Psoas muscle (tissue), 8 donors: Measurements from ENCODE around the gene CACTIN. TPM values are rescaled to one million over a fixed set of nuclear protein-coding genes. Genes with fewer than 3 reads are reported as not detected.

Experiments
- ATAC-seq, 4 donors: fragments of 200-7000 bp; cut with Tn5 transposase; one replicate each; pipeline ENCODE4 v1.9.1; 2020; ENCODE audit warnings: moderate library complexity in 3 of 4, mild to moderate bottlenecking in 2 of 4
- DNase-seq, 2 donors: peaks; one replicate each; pipeline ENCODE4 v3.0.0-alpha.2; 2020
- H3K27ac ChIP-seq: fragments of 200-600 bp; one replicate; pipeline ENCODE4 v1.8.0; 2022
- H3K27me3 ChIP-seq, 3 donors: fragments of 200-600 bp in 1 of 3; one replicate each; pipeline versions ENCODE4 v1.6.1 to v1.8.0; 2013 to 2022; ENCODE audit warnings: low read length in 2 of 3, mild to moderate bottlenecking in 2 of 3, moderate library complexity in 1 of 3; ENCODE audit not compliant: insufficient read depth in 3 of 3
- H3K36me3 ChIP-seq, 2 donors: fragments of 200-600 bp in 1 of 2; one replicate each; pipeline versions ENCODE4 v1.6.1 to v1.8.0; 2013 to 2022; ENCODE audit warnings: low read depth in 1 of 2, mild to moderate bottlenecking in 1 of 2, moderate library complexity in 1 of 2; ENCODE audit not compliant: insufficient read depth in 1 of 2
- H3K4me1 ChIP-seq: fragments of 200-600 bp; one replicate; pipeline ENCODE4 v1.8.0; 2022
- H3K4me3 ChIP-seq: fragments of 200-600 bp; one replicate; pipeline ENCODE4 v1.8.0; 2022; ENCODE audit warnings: mild to moderate bottlenecking
- H3K9me3 ChIP-seq: fragments of 200-600 bp; one replicate; pipeline ENCODE4 v1.8.0; 2022
- WGBS, 3 donors: extraction: QIAGEN DNeasy Blood & Tissue Kit; methylation state at CpG; one replicate each; pipeline versions ENCODE4 v1.1.6 to v1.1.7; 2013; 5-methylcytosine and 5-hydroxymethylcytosine counted together
- intact Hi-C, 2 donors: fragments of 100-400 bp; cut with DNase I; formaldehyde crosslinking; loops; one replicate each; pipeline versions ENCODE4 v1.11.0 to v1.14.2; 2022
- polyA plus RNA-seq, 3 donors: library from polyadenylated mRNA; stranded (reverse); fragments of 200-250 nt; gene quantifications; one replicate each; pipeline ENCODE4 v1.2.3, GENCODE V29; 2013
- total RNA-seq, 4 donors: library from RNA; stranded (reverse); fragmentation: NEBNext Ultra II Directional in 2 of 4; extraction: Animal tissue kit (Norgen Biotek cat#: 25700) in 2 of 4; gene quantifications; one replicate each; pipeline versions ENCODE4 v1.2.1 to v1.2.4, GENCODE V29; 2021 to 2023
- TF ChIP-seq, protein P1 (sequence below): fragments of 200-600 bp; IDR thresholded peaks from one replicate; pipeline ENCODE4 v1.8.0; 2022; ENCODE audit warnings: antibody characterized with exemption
- donor health status: healthy with polysubstance abuse.
- donor health status: DM: no; HTN: no; CAD: no; lungs with moderate emphysema.
- donor health status: Bipolar disorder and iron deficiency.
- donor health status: healthy.
- donor health status: DM: yes; HTN: yes; CAD: no.
- donor health status: DM: no; HTN: no; CAD: no.
- donor health status: DM: no; HTN: no; CAD: no.
- donor health status: DM: yes; HTN: yes; CAD: no.

CACTIN gene
- total and polyA plus RNA-seq, 7 donors, result 11.8 to 21.4 (median 16.3) TPM

DNA sequence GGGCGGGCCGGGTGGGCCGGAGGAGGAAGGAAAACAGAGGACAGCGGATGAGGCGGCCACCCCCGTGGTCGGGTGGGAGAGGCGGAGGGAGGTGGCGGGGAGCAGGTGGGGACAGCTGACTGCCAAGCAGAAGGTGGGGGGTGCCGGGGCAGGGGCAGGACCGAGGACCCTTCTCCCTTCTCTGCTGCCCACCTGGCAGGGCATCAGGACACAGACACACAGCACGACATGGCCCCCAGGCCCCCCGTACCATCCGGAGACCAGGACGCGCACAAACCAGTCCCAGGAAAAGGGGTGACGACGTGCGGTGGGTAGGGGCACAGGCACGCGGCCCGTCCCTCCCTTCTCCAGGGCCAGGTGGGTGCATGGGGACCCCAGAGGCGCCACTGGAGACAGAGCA lies 11.0 kb upstream of the CACTIN start:
- Histone ChIP-seq H3K4me3 (no peak overlapping the region), H3K27ac (no peak overlapping the region), H3K36me3 (peaks cover 0 to 60% of the 10 kb centered on the region in 2 donors), H3K4me1 (no peaks in the 10 kb centered on the region), H3K9me3 (no peaks in the 10 kb centered on the region), H3K27me3 (no peaks in the 10 kb centered on the region)
- intact Hi-C loops, result no loop called here
- 90 to 92% (median 91%) methylated on average over 17 to 23 of the region's 23 CpGs for WGBS, 3 donors
- TF ChIP-seq, protein P1, sequence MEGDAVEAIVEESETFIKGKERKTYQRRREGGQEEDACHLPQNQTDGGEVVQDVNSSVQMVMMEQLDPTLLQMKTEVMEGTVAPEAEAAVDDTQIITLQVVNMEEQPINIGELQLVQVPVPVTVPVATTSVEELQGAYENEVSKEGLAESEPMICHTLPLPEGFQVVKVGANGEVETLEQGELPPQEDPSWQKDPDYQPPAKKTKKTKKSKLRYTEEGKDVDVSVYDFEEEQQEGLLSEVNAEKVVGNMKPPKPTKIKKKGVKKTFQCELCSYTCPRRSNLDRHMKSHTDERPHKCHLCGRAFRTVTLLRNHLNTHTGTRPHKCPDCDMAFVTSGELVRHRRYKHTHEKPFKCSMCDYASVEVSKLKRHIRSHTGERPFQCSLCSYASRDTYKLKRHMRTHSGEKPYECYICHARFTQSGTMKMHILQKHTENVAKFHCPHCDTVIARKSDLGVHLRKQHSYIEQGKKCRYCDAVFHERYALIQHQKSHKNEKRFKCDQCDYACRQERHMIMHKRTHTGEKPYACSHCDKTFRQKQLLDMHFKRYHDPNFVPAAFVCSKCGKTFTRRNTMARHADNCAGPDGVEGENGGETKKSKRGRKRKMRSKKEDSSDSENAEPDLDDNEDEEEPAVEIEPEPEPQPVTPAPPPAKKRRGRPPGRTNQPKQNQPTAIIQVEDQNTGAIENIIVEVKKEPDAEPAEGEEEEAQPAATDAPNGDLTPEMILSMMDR, result no peak
- no peak for DNase-seq
- peak in 1 of 4 donors; percentile 12 for ATAC-seq

DNA sequence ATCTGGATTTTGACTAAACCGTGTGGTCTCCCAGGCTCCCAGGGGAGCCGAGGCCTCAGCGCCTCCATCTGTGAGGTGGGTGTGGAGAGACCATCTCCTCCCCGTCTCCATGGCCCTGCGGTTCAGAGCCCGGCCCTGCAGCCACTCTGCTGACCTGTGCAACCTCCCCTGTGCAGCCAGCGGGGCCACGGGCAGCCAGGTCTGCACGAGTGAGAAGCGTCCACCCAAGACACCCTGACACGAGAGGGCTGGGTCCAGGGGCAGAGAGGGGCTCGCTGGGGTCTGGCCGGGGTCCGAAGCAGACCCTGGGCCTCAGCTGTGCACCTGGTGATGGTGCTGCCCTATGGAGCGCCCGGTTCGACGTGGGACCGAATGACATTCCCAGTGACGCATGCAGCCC lies 10.4 kb upstream of the CACTIN start:
- no peak overlapping the region for H3K27ac ChIP-seq
- DNase-seq, result no peak
- TF ChIP-seq, protein P1, result no peak
- intact Hi-C loops, result no loop called here
- ATAC-seq, result no peak
- H3K27me3 ChIP-seq, result no peaks in the 10 kb centered on the region
- WGBS, 3 donors, result 89 to 92% (median 89%) methylated on average over 20 of the region's 20 CpGs
- H3K4me3 ChIP-seq, result no peak overlapping the region
- H3K36me3 ChIP-seq, result peaks cover 0 to 61% of the 10 kb centered on the region in 2 donors
- no peaks in the 10 kb centered on the region for H3K4me1 ChIP-seq
- H3K9me3 ChIP-seq, result no peaks in the 10 kb centered on the region

DNA sequence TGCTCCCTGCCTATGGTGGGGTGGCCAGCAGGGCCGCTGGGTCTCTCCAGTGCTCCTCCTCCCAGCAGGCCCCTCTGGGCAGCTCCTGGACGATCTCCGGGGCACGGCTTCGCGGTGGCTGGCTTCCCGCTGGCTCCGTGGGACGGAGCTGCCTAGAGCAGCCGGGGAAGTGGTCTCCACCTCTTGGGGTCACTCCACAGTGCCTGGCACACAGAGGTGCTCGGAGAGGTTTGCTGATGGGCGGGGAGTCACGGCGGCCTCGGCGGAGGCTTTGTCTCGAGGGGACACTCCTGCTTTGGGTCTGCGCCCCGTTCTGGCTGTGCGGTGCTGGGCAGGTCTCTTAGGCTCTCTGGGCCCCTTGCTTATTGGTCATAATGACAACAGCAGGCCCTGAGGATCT lies 9.9 kb upstream of the CACTIN start:
- Histone ChIP-seq H3K9me3 (no peaks in the 10 kb centered on the region), H3K4me1 (no peaks in the 10 kb centered on the region), H3K27ac (no peak overlapping the region), H3K27me3 (no peaks in the 10 kb centered on the region), H3K4me3 (no peak overlapping the region), H3K36me3 (peaks cover 0 to 61% of the 10 kb centered on the region in 2 donors)
- 89 to 90% (median 90%) methylated on average over 20 of the region's 20 CpGs for WGBS, 3 donors
- intact Hi-C loops, result no loop called here
- TF ChIP-seq, protein P1, result no peak
- no peak for ATAC-seq
- no peak for DNase-seq

DNA sequence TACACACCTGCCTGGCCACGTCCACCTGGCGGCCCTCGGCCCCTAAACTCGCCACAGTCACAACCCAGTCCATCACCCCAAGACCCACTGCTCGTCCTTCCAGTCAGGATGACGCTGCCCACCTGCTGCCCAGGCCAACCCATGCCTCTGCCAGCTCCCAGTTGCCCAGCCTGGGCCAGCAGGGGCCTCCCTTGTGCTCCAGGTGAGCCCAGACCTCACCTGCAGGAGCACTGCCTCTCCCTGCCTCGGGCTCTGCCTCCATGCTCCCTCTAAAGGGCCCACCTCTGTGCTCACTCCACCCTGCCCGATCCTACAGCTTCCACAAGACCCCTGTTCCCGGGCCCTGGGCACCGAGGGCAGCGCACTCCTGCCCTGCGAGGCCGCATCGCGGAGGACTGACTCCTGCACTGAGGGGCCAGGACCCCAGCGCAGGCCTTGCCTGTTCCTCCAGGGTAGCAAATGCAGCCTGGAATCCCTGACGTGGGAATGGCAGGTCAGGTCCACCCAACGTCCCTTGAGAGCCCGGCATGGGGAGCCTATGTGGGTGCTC lies 8.0 kb upstream of the CACTIN start:
- H3K9me3 ChIP-seq, result no peaks in the 10 kb centered on the region
- 94 to 96% (median 94%) methylated on average over 19 of the region's 19 CpGs for WGBS, 3 donors
- ATAC-seq (no peak), DNase-seq (no peak)
- H3K27me3 ChIP-seq, result no peaks in the 10 kb centered on the region
- TF ChIP-seq, protein P1, result no peak
- peaks cover 0 to 47% of the 10 kb centered on the region in 2 donors for H3K36me3 ChIP-seq
- no peak overlapping the region for H3K27ac ChIP-seq
- H3K4me1 ChIP-seq, result no peaks in the 10 kb centered on the region
- H3K4me3 ChIP-seq, result no peak overlapping the region
- intact Hi-C loops, result no loop called here

DNA sequence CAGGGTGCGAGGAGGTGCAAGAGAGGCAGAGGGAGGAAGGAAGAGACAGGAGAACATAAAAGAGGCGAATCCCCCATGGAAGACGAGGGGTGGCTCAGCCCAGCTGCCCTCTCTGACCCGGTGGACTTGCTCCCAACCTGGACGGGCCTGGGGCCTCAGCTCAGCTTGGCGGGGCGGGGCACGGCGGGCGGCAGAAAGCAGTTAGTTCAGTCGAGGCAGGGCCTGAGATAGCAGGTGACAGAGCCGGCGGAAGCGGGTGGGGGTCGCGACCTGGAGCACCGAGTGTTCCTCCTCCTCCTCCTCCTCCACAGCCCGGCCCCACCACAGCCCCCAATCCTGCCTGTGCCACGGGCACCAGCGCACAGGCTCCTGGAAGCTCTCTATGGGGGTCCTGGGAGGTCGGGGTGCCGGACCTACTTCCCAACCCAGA lies 7.0 kb upstream of the CACTIN start:
- 87 to 93% (median 89%) methylated on average over 8 to 22 of the region's 22 CpGs for WGBS, 3 donors

More for the DNA sequence above, 7.0 kb upstream of the CACTIN start:
- TF ChIP-seq, protein P1, result no peak
- Histone ChIP-seq H3K9me3 (no peaks in the 10 kb centered on the region), H3K36me3 (peaks cover 0 to 37% of the 10 kb centered on the region in 2 donors), H3K27me3 (no peaks in the 10 kb centered on the region), H3K4me1 (no peaks in the 10 kb centered on the region), H3K27ac (no peak overlapping the region), H3K4me3 (no peak overlapping the region)
- ATAC-seq, result no peak
- intact Hi-C loops, result no loop called here
- DNase-seq, result no peak
